ENCODE measurements around the gene PIM2. TPM values are rescaled to one million over a fixed set of nuclear protein-coding genes. Genes with fewer than 3 reads are reported as not detected.

The PIM2 gene
- total and polyA plus RNA-seq, 4 donors = 4.5 to 28.3 (median 6.9) TPM

DNA sequence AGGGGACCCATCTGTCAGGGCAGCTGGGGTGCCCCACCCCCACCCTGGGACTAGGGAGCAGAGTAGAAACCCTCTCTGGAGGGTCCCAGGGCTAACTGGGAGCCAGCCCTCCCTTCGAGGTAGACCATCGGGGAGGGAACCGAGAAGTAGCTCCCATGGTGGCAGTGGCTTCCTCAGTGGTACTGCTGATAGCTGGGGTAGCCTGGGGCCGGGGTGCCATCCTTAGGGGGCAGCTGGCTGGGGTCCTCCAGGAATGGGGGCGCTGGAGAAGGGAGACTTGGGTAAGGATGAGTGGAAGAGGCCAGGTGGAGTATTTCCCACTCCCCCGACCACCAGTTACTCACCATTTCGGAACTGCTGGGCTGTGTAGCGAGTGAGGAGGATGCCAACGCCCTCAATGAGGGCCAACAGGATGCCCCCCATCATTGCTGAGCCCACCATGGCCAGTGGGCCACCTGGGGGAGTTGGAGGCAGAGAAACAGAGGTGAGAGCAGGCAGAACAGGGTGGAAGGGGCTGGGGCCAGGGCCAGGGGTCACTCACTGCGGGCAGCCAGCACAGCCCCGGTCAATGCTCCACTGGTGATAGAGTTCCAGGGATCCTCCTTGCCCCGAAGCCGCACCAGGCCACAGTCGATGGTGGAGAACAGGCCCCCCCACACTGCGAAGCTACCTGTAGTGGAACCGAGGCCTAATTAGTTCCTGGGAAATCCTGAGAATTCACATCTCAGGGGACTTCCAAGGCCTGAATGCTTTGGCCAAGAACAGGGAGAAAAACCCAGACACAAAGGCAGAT lies 25.1 kb downstream of the PIM2 start:
- H3K27ac ChIP-seq (ENCODE audit: low read depth in 1 of 2, low read length in 2 of 2) = no peak overlapping the region
- no peak overlapping the region for H3K4me3 ChIP-seq (ENCODE audit: low read depth in 1 of 3, low read length in 3 of 3)
- no peak overlapping the region for H3K9ac ChIP-seq (ENCODE audit: low read depth in 1 of 2, low read length in 2 of 2)
- WGBS = 92% methylated on average over 16 of the region's 16 CpGs
- H3K9me3 ChIP-seq (ENCODE audit: control insufficient read depth in 4 of 4, low read length in 3 of 4) = no peaks in the 10 kb centered on the region
- peaks cover 0 to 3% (median 0%) of the 10 kb centered on the region in 4 donors for H3K36me3 ChIP-seq (ENCODE audit: control insufficient read depth in 4 of 4, insufficient read depth in 3 of 4, low read depth in 1 of 4, low read length in 3 of 4)
- TF ChIP-seq RAD21 (IDR thresholded peaks at IDR 0.05) (no peak), FOXA1 (IDR thresholded peaks at IDR 0.05) (no peak), FOXA2 (IDR thresholded peaks at IDR 0.05) (no peak), GABPA (IDR thresholded peaks at IDR 0.05 in 1 of 2, conservative IDR thresholded peaks at IDR 0.05 in 1 of 2) (no peak), NR2F2 (IDR thresholded peaks at IDR 0.05) (no peak), HNF4G (IDR thresholded peaks at IDR 0.05) (no peak), EGR1 (IDR thresholded peaks at IDR 0.05; ENCODE audit: low read depth in 2 of 2) (no peak), SP1 (IDR thresholded peaks at IDR 0.05) (no peak), TAF1 (conservative IDR thresholded peaks at IDR 0.05) (no peak), JUND (IDR thresholded peaks at IDR 0.05) (no peak)
- TF ChIP-seq, protein P1, sequence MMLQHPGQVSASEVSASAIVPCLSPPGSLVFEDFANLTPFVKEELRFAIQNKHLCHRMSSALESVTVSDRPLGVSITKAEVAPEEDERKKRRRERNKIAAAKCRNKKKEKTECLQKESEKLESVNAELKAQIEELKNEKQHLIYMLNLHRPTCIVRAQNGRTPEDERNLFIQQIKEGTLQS (IDR thresholded peaks at IDR 0.05) = no peak
- TF ChIP-seq, protein P2, sequence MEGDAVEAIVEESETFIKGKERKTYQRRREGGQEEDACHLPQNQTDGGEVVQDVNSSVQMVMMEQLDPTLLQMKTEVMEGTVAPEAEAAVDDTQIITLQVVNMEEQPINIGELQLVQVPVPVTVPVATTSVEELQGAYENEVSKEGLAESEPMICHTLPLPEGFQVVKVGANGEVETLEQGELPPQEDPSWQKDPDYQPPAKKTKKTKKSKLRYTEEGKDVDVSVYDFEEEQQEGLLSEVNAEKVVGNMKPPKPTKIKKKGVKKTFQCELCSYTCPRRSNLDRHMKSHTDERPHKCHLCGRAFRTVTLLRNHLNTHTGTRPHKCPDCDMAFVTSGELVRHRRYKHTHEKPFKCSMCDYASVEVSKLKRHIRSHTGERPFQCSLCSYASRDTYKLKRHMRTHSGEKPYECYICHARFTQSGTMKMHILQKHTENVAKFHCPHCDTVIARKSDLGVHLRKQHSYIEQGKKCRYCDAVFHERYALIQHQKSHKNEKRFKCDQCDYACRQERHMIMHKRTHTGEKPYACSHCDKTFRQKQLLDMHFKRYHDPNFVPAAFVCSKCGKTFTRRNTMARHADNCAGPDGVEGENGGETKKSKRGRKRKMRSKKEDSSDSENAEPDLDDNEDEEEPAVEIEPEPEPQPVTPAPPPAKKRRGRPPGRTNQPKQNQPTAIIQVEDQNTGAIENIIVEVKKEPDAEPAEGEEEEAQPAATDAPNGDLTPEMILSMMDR (IDR thresholded peaks at IDR 0.05; ENCODE audit: low read depth, low read length, missing input control) = no peak
- TF ChIP-seq, protein P3, sequence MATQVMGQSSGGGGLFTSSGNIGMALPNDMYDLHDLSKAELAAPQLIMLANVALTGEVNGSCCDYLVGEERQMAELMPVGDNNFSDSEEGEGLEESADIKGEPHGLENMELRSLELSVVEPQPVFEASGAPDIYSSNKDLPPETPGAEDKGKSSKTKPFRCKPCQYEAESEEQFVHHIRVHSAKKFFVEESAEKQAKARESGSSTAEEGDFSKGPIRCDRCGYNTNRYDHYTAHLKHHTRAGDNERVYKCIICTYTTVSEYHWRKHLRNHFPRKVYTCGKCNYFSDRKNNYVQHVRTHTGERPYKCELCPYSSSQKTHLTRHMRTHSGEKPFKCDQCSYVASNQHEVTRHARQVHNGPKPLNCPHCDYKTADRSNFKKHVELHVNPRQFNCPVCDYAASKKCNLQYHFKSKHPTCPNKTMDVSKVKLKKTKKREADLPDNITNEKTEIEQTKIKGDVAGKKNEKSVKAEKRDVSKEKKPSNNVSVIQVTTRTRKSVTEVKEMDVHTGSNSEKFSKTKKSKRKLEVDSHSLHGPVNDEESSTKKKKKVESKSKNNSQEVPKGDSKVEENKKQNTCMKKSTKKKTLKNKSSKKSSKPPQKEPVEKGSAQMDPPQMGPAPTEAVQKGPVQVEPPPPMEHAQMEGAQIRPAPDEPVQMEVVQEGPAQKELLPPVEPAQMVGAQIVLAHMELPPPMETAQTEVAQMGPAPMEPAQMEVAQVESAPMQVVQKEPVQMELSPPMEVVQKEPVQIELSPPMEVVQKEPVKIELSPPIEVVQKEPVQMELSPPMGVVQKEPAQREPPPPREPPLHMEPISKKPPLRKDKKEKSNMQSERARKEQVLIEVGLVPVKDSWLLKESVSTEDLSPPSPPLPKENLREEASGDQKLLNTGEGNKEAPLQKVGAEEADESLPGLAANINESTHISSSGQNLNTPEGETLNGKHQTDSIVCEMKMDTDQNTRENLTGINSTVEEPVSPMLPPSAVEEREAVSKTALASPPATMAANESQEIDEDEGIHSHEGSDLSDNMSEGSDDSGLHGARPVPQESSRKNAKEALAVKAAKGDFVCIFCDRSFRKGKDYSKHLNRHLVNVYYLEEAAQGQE (IDR thresholded peaks at IDR 0.05) = no peak
- TF ChIP-seq, protein P4, sequence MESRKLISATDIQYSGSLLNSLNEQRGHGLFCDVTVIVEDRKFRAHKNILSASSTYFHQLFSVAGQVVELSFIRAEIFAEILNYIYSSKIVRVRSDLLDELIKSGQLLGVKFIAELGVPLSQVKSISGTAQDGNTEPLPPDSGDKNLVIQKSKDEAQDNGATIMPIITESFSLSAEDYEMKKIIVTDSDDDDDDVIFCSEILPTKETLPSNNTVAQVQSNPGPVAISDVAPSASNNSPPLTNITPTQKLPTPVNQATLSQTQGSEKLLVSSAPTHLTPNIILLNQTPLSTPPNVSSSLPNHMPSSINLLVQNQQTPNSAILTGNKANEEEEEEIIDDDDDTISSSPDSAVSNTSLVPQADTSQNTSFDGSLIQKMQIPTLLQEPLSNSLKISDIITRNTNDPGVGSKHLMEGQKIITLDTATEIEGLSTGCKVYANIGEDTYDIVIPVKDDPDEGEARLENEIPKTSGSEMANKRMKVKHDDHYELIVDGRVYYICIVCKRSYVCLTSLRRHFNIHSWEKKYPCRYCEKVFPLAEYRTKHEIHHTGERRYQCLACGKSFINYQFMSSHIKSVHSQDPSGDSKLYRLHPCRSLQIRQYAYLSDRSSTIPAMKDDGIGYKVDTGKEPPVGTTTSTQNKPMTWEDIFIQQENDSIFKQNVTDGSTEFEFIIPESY (IDR thresholded peaks at IDR 0.05) = no peak
- peaks cover 8 to 16% (median 12%) of the 10 kb centered on the region in 4 donors for H3K4me1 ChIP-seq (ENCODE audit: control insufficient read depth in 4 of 4, insufficient read depth in 4 of 4, low read length in 3 of 4)
- H3K27me3 ChIP-seq (ENCODE audit: control insufficient read depth in 4 of 4, insufficient read depth in 4 of 4, low read length in 3 of 4) = no peaks in the 10 kb centered on the region
- no peak for DNase-seq (ENCODE audit: low spot score)

DNA sequence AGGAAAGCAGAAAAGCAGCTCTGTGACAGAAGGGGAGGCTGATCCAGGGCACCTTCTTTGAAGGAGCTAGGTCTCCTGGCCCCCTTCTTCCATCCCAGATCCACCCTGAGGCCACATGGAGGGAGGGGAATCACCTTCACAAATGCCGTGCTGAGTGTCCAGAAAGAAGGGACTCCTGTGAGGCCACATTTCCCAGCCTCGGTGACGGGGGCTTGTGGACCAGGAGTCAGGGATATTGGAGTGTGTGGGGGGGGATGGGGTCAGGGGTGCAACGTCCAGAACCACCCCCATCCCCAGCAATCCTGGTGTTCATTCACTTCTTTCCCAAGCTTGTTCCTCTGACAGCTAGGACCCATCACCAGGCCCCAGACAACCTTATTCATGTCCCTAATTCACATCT lies 25.9 kb downstream of the PIM2 start:
- 84% methylated on average over 4 of the region's 4 CpGs for WGBS
- Histone ChIP-seq H3K27ac (ENCODE audit: low read depth in 1 of 2, low read length in 2 of 2) (no peak overlapping the region), H3K4me3 (ENCODE audit: low read depth in 1 of 3, low read length in 3 of 3) (no peak overlapping the region), H3K9ac (ENCODE audit: low read depth in 1 of 2, low read length in 2 of 2) (no peak overlapping the region), H3K9me3 (ENCODE audit: control insufficient read depth in 4 of 4, low read length in 3 of 4) (no peaks in the 10 kb centered on the region), H3K27me3 (ENCODE audit: control insufficient read depth in 4 of 4, insufficient read depth in 4 of 4, low read length in 3 of 4) (no peaks in the 10 kb centered on the region), H3K36me3 (ENCODE audit: control insufficient read depth in 4 of 4, insufficient read depth in 3 of 4, low read depth in 1 of 4, low read length in 3 of 4) (peaks cover 0 to 3% (median 0%) of the 10 kb centered on the region in 4 donors), H3K4me1 (ENCODE audit: control insufficient read depth in 4 of 4, insufficient read depth in 4 of 4, low read length in 3 of 4) (peaks cover 8 to 16% (median 11%) of the 10 kb centered on the region in 4 donors)
- DNase-seq (ENCODE audit: low spot score) = no peak
- no peak for TF ChIP-seq JUND (IDR thresholded peaks at IDR 0.05)
- TF ChIP-seq, protein P1 (IDR thresholded peaks at IDR 0.05) = no peak
- no peak for TF ChIP-seq YY1 (IDR thresholded peaks at IDR 0.05)
- TF ChIP-seq FOXA1 (IDR thresholded peaks at IDR 0.05) = no peak
- TF ChIP-seq, protein P2 (IDR thresholded peaks at IDR 0.05; ENCODE audit: low read depth, low read length, missing input control) = no peak
- no peak for TF ChIP-seq HNF4G (IDR thresholded peaks at IDR 0.05)
- TF ChIP-seq, protein P3 (IDR thresholded peaks at IDR 0.05) = no peak
- TF ChIP-seq GABPA (IDR thresholded peaks at IDR 0.05 in 1 of 2, conservative IDR thresholded peaks at IDR 0.05 in 1 of 2) = no peak
- no peak for TF ChIP-seq TAF1 (conservative IDR thresholded peaks at IDR 0.05)

All from liver (tissue), 9 donors.